ENCODE data around the gene TMSB10.

DNA sequence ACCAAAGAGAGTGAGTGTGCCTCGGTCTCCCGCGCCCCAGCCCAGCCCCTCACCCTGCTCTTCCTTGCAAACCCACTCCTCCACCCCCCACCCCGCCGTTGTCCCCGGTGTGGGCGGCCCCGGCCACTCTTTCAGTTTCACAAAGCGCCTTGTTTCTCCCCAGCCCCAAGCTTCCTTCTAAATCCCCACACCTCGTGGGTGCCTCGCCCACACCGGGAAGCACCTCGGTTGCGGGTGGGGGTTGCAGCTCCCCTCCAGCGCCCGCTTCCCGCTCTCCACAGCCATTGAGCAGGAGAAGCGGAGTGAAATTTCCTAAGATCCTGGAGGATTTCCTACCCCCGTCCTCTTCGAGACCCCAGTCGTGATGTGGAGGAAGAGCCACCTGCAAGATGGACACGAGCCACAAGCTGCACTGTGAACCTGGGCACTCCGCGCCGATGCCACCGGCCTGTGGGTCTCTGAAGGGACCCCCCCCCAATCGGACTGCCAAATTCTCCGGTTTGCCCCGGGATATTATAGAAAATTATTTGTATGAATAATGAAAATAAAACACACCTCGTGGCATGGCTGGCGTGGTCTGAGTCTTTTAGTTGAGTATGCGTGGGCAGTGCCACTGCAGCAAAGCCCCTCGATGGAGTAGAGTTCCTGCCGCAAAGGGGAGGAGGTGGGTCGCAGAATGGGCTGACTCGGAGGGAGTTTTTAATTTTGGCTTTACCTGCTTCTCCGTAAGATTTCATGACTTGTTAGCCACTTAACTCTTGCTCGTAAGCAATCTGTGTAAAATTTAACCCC lies 848 bp downstream of the TMSB10 start:
- TF ChIP-seq CTCF (optimal IDR thresholded peaks at IDR 0.05 in 1 of 3, IDR thresholded peaks at IDR 0.05 in 1 of 3, conservative IDR thresholded peaks at IDR 0.05 in 1 of 3; ENCODE audit: extremely low read depth in 1 of 3, insufficient read depth in 2 of 3, low read length in 3 of 3) (no peak), EZH2 (IDR thresholded peaks at IDR 0.05; ENCODE audit: low read length) (no peak)

Measured in keratinocyte (primary cell).